A673 (cell line): Measurements from ENCODE around the gene DAPK2. TPM values are rescaled to one million over a fixed set of nuclear protein-coding genes. Genes with fewer than 3 reads are reported as not detected.

Experiments
- BruUV-seq: library from RNA; stranded (reverse); fragments of 400-500 nt; replicated peaks from 2 replicates; lab custom pipeline; 2021; lab: Mats Ljungman, UMichigan
- CTCF ChIA-PET: fragments of 300-600 bp; sonication (Branson Sonifier 250); formaldehyde crosslinking; loops from one replicate; lab custom pipeline; 2022; ENCODE audit warnings: antibody characterized with exemption; lab: Charles Lee
- POLR2A ChIA-PET: fragments of 300-600 bp; sonication (Branson Sonifier 250); formaldehyde crosslinking; loops from one replicate; lab custom pipeline; 2022; ENCODE audit warnings: antibody characterized with exemption; ENCODE audit not compliant: low non-redundant PET; lab: Charles Lee
- DNase-seq: peaks from one replicate; pipeline ENCODE4 v3.0.0-alpha.2; 2015; ENCODE audit warnings: low spot score
- H3K27ac ChIP-seq: fragments of 200-600 bp; sonication (generic); 2 replicates; pipeline ENCODE4 v1.5.1; 2016; ENCODE audit warnings: mixed run types, low read depth, mild to moderate bottlenecking, mixed read lengths, antibody characterized with exemption, low read length; ENCODE audit not compliant: poor library complexity, severe bottlenecking
- H3K27me3 ChIP-seq: fragments of 200-600 bp; sonication (generic); replicated peaks from 2 replicates; pipeline ENCODE4 v1.6.1; 2017; ENCODE audit warnings: mixed run types, low read depth, mild to moderate bottlenecking, mixed read lengths, antibody characterized with exemption, low read length; ENCODE audit not compliant: insufficient read depth, poor library complexity
- H3K36me3 ChIP-seq: fragments of 200-600 bp; sonication (generic); 2 replicates; pipeline ENCODE4 v1.6.1; 2016; ENCODE audit warnings: mixed run types, mild to moderate bottlenecking, mixed read lengths, antibody characterized with exemption, low read length; ENCODE audit not compliant: insufficient read depth, poor library complexity, severe bottlenecking
- H3K4me1 ChIP-seq: fragments of 200-600 bp; sonication (generic); 2 replicates; pipeline ENCODE4 v1.6.1; 2017; ENCODE audit warnings: mixed run types, mild to moderate bottlenecking, mixed read lengths, antibody characterized with exemption, low read length; ENCODE audit not compliant: insufficient read depth, poor library complexity, severe bottlenecking
- H3K4me3 ChIP-seq: fragments of 200-600 bp; sonication (generic); 2 replicates; pipeline ENCODE4 v1.5.1; 2016; ENCODE audit warnings: low read depth, mixed run types, mild to moderate bottlenecking, mixed read lengths, low read length; ENCODE audit not compliant: poor library complexity, severe bottlenecking
- H3K9me3 ChIP-seq: fragments of 200-600 bp; sonication (generic); 2 replicates; pipeline ENCODE4 v1.6.1; 2016; ENCODE audit warnings: mixed run types, low read depth, mild to moderate bottlenecking, mixed read lengths, antibody characterized with exemption, low read length; ENCODE audit not compliant: poor library complexity, severe bottlenecking
- CTCF ChIP-seq: fragments of 300-800, 200-600 bp; sonication (generic); conservative IDR thresholded peaks from 2 replicates; pipeline ENCODE4 v1.5.1; 2017; ENCODE audit warnings: low read depth, mild to moderate bottlenecking, antibody characterized with exemption, low read length, moderate library complexity, mixed read lengths
- EZH2 ChIP-seq: fragments of 200-600 bp; sonication (generic); IDR thresholded peaks from 2 replicates; pipeline ENCODE4 v1.6.1; 2017; ENCODE audit warnings: borderline replicate concordance, low read depth, mild to moderate bottlenecking, mixed read lengths, antibody characterized with exemption, low read length; ENCODE audit not compliant: poor library complexity, severe bottlenecking
- intact Hi-C: fragments of 100-400 bp; cut with micrococcal nuclease; formaldehyde crosslinking; loops from one replicate; pipeline ENCODE4 v1.10.0; 2022; ENCODE audit not compliant: unreplicated experiment
- total RNA-seq: library from RNA; stranded (reverse); gene quantifications from 2 replicates; pipeline ENCODE4 v1.2.3, GENCODE V29; 2021

DAPK2 gene
- total RNA-seq, 1 experiment from 2014 or later = 19.2 TPM

GRCh38 chr15:63920504-63921175, 125.6 kb downstream of the DAPK2 start:
- Histone ChIP-seq H3K36me3 (no peaks in the 10 kb centered on the region), H3K27ac (no peak overlapping the region), H3K4me3 (no peak overlapping the region), H3K27me3 (no peaks in the 10 kb centered on the region), H3K4me1 (no peaks in the 10 kb centered on the region), H3K9me3 (no peaks in the 10 kb centered on the region)
- no TSS peak for BruUV-seq
- no peak for DNase-seq
- ChIA-PET CTCF (no interaction called here), POLR2A (no interaction called here)
- intact Hi-C loops = no loop called here
- TF ChIP-seq EZH2 = no peak
- TF ChIP-seq CTCF = no peak

- Histone ChIP-seq H3K27me3 (no peaks in the 10 kb centered on the region), H3K9me3 (no peaks in the 10 kb centered on the region), H3K27ac (no peak overlapping the region), H3K4me3 (no peak overlapping the region), H3K36me3 (no peaks in the 10 kb centered on the region), H3K4me1 (no peaks in the 10 kb centered on the region)
- TF ChIP-seq CTCF (no peak), EZH2 (no peak)
- intact Hi-C loops = no loop called here
- CTCF ChIA-PET = no interaction called here
- BruUV-seq = no TSS peak
- no peak for DNase-seq
- POLR2A ChIA-PET = no interaction called here
These were observed 127.4 kb downstream of the DAPK2 start for GRCh38 chr15:63918901-63919348.

GRCh38 chr15:63918317-63918672, 128.0 kb downstream of the DAPK2 start:
- ChIA-PET POLR2A (no interaction called here), CTCF (no interaction called here)
- no TSS peak for BruUV-seq
- Histone ChIP-seq H3K4me1 (no peaks in the 10 kb centered on the region), H3K9me3 (no peaks in the 10 kb centered on the region), H3K27me3 (no peaks in the 10 kb centered on the region), H3K4me3 (no peak overlapping the region), H3K27ac (no peak overlapping the region), H3K36me3 (no peaks in the 10 kb centered on the region)
- TF ChIP-seq EZH2 (no peak), CTCF (no peak)
- DNase-seq = no peak
- intact Hi-C loops = no loop called here
